GM19438 (cell line): ENCODE data around the gene ZSWIM2.
"Not testable (repeated sequence)": the region's sequence is repeated elsewhere in the genome, so short reads cannot be mapped to it uniquely, and the experiment has no call there.

Experiments used
- ATAC-seq: cut with Tn5 transposase; IDR thresholded peaks from one replicate; pipeline ENCODE4 v1.9.1; 2021; ENCODE audit warnings: low read depth; ENCODE audit not compliant: unreplicated experiment

Gene ZSWIM2

GRCh38 chr2:186852508-186852907 is 3.5 kb upstream of the ZSWIM2 start:
- no peak for ATAC-seq

GRCh38 chr2:186842373-186842772 is 6.6 kb downstream of the ZSWIM2 start:
- no peak for ATAC-seq

- no peak for ATAC-seq
These were observed 7.0 kb downstream of the ZSWIM2 start for GRCh38 chr2:186841940-186842339.

- no peak for ATAC-seq
These were observed 13.3 kb downstream of the ZSWIM2 start for GRCh38 chr2:186835628-186836027.

- no peak for ATAC-seq
These were observed 21.0 kb downstream of the ZSWIM2 start for GRCh38 chr2:186827862-186828492.

GRCh38 chr2:186827411-186827810 is 21.6 kb downstream of the ZSWIM2 start:
- no peak for ATAC-seq

GRCh38 chr2:186822323-186822722 is 26.6 kb downstream of the ZSWIM2 start:
- ATAC-seq: no peak

- no peak for ATAC-seq
These were observed 28.7 kb downstream of the ZSWIM2 start for GRCh38 chr2:186820303-186820702.

GRCh38 chr2:186811760-186812159 is 37.2 kb downstream of the ZSWIM2 start:
- not testable (repeated sequence) for ATAC-seq

GRCh38 chr2:186806591-186806990 is 42.4 kb downstream of the ZSWIM2 start:
- no peak for ATAC-seq

GRCh38 chr2:186798604-186799003 is 50.4 kb downstream of the ZSWIM2 start:
- ATAC-seq: not testable (repeated sequence)

- no peak for ATAC-seq
These were observed 64.0 kb downstream of the ZSWIM2 start for GRCh38 chr2:186784930-186785329.

- no peak for ATAC-seq
These were observed 65.7 kb downstream of the ZSWIM2 start for GRCh38 chr2:186783254-186783653.

GRCh38 chr2:186780701-186781316 is 68.2 kb downstream of the ZSWIM2 start:
- no peak for ATAC-seq
